Measurements from ENCODE around the gene BCAS3. TPM values are rescaled to one million over a fixed set of nuclear protein-coding genes. Genes with fewer than 3 reads are reported as not detected.
"Not testable (repeated sequence)": the region's sequence is repeated elsewhere in the genome, so short reads cannot be mapped to it uniquely, and the experiment has no call there.

The BCAS3 gene
- total RNA-seq, 4 donors from 2014 or later: 18.2 to 60.6 (median 23.4) TPM

DNA sequence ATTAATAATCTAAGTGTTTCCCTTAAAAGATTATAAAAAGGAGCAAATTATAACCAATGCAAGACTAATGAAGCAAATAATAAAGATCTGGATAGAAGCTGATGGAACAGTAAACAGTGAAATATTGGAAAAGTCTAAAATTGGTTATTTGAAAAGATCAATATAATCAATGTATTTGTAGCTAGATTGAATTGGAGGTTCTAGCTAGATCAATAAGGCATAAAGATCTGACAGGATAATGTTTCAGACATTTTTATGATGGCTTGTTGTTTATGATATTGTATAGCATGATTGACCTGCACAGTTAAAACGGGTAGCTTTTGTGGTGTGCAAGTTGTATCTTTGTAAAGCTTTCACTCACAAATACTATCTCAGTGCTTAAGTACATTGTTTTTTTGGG is 245.3 kb downstream of the BCAS3 start:
- H3K27ac ChIP-seq: no peak overlapping the region
- no peak overlapping the region for H3K4me3 ChIP-seq
- no peaks in the 10 kb centered on the region for H3K27me3 ChIP-seq
- H3K9me3 ChIP-seq: no peaks in the 10 kb centered on the region
- TF ChIP-seq, protein P1, sequence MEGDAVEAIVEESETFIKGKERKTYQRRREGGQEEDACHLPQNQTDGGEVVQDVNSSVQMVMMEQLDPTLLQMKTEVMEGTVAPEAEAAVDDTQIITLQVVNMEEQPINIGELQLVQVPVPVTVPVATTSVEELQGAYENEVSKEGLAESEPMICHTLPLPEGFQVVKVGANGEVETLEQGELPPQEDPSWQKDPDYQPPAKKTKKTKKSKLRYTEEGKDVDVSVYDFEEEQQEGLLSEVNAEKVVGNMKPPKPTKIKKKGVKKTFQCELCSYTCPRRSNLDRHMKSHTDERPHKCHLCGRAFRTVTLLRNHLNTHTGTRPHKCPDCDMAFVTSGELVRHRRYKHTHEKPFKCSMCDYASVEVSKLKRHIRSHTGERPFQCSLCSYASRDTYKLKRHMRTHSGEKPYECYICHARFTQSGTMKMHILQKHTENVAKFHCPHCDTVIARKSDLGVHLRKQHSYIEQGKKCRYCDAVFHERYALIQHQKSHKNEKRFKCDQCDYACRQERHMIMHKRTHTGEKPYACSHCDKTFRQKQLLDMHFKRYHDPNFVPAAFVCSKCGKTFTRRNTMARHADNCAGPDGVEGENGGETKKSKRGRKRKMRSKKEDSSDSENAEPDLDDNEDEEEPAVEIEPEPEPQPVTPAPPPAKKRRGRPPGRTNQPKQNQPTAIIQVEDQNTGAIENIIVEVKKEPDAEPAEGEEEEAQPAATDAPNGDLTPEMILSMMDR (IDR thresholded peaks at IDR 0.05 in 4 of 5, conservative IDR thresholded peaks at IDR 0.05 in 1 of 5): no peak
- no peak for TF ChIP-seq POLR2A (IDR thresholded peaks at IDR 0.05)
- no peak for ATAC-seq
- DNase-seq: no peak
- H3K36me3 ChIP-seq: no peaks in the 10 kb centered on the region
- no peaks in the 10 kb centered on the region for H3K4me1 ChIP-seq
- intact Hi-C loops (cut with DNase I; ENCODE audit: low total_unique reads): no loop called here
- in situ Hi-C loops (cut with MboI; ENCODE audit: low sequenced_read_pairs in 4 of 4): no loop called here

DNA sequence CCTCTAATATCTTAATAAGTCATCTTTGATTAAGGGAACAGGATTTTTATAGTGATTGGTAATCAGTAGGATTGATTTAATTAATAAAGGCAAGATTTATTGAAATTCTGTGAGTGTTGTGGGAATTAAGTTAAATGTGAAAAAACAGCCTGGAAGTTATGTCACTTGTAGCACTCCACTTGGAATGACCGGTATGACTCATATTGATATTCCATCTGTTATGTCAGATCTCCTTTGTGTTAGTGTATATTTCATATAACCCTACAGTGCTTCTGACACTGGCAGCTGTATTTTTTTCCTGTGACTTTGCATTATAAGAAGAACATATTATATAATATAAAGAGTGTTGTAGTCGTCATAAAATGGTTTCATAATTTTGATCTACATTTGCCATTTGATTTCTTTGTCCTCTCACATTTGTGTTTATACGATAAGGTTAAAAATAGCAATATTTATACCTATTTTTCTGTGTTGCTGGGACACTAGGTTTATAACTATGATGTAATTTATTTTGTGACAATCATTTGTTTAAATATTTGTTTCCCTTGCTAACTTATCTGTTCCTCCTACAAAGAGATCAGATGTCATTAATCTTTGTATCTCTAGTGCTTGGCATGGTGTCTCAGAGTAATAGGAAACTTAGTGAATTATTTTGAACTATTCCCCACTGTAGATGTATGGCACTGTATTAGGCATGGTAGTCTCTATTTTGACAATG is 249.0 kb downstream of the BCAS3 start:
- intact Hi-C loops (cut with DNase I; ENCODE audit: low total_unique reads) (no loop called here), in situ Hi-C loops (cut with MboI; ENCODE audit: low sequenced_read_pairs in 4 of 4) (no loop called here)
- no peak for TF ChIP-seq POLR2A (IDR thresholded peaks at IDR 0.05)
- TF ChIP-seq, protein P1 (IDR thresholded peaks at IDR 0.05 in 4 of 5, conservative IDR thresholded peaks at IDR 0.05 in 1 of 5): no peak
- H3K27me3 ChIP-seq: no peaks in the 10 kb centered on the region
- H3K9me3 ChIP-seq: no peaks in the 10 kb centered on the region
- DNase-seq: no peak
- ATAC-seq: no peak
- no peak overlapping the region for H3K27ac ChIP-seq
- H3K4me3 ChIP-seq: no peak overlapping the region
- H3K36me3 ChIP-seq: no peaks in the 10 kb centered on the region
- no peaks in the 10 kb centered on the region for H3K4me1 ChIP-seq

DNA sequence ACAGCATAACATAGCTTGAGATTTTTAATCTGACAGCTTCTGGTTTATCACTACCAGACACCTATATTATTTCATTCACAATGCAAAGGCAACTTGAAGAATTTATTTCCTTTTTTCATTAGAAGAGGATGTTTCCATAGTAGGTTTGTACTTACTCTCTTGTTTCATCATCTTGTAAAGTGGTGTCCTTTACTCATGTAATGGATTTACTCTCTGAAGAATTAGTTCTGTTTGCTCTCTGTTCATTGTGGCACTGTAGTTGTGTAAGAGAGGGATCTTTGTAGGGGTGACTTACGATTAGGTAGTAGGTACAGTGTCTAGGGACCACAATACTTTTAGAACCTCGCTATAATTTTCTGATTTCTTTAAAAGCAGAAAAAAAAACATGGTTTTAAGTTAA is 256.1 kb downstream of the BCAS3 start:
- ATAC-seq (no peak), DNase-seq (no peak)
- Histone ChIP-seq H3K27me3 (no peaks in the 10 kb centered on the region), H3K4me1 (no peaks in the 10 kb centered on the region), H3K36me3 (no peaks in the 10 kb centered on the region), H3K4me3 (no peak overlapping the region), H3K9me3 (no peaks in the 10 kb centered on the region), H3K27ac (no peak overlapping the region)
- intact Hi-C loops (cut with DNase I; ENCODE audit: low total_unique reads): no loop called here
- in situ Hi-C loops (cut with MboI; ENCODE audit: low sequenced_read_pairs in 4 of 4): no loop called here
- TF ChIP-seq POLR2A (IDR thresholded peaks at IDR 0.05): no peak
- TF ChIP-seq, protein P1 (IDR thresholded peaks at IDR 0.05 in 4 of 5, conservative IDR thresholded peaks at IDR 0.05 in 1 of 5): no peak

DNA sequence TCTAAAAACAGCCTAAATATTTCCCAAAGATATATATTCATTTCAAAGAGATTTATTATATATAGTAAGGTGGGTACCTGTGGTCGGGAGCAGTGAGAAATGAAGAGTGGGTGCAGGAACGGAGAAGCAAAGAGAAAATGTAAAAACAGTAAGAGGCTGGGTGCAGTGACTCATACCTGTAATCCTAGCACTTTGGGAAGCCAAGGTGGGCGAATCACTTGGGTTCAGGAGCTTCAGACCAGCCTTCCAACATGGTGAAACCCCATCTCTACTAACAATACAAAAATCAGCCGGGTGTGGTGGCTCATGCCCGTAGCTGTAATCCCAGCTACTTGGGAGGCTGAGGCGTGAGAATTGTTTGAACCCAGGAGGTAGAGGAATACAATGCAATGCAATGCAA is 257.1 kb downstream of the BCAS3 start:
- no peaks in the 10 kb centered on the region for H3K9me3 ChIP-seq
- no peak for DNase-seq
- in situ Hi-C loops (cut with MboI; ENCODE audit: low sequenced_read_pairs in 4 of 4): no loop called here
- ATAC-seq: no peak
- H3K36me3 ChIP-seq: no peaks in the 10 kb centered on the region
- H3K27ac ChIP-seq: no peak overlapping the region
- TF ChIP-seq POLR2A (IDR thresholded peaks at IDR 0.05): no peak
- TF ChIP-seq, protein P1 (IDR thresholded peaks at IDR 0.05 in 4 of 5, conservative IDR thresholded peaks at IDR 0.05 in 1 of 5): no peak
- intact Hi-C loops (cut with DNase I; ENCODE audit: low total_unique reads): no loop called here
- no peaks in the 10 kb centered on the region for H3K4me1 ChIP-seq
- H3K4me3 ChIP-seq: no peak overlapping the region
- no peaks in the 10 kb centered on the region for H3K27me3 ChIP-seq

DNA sequence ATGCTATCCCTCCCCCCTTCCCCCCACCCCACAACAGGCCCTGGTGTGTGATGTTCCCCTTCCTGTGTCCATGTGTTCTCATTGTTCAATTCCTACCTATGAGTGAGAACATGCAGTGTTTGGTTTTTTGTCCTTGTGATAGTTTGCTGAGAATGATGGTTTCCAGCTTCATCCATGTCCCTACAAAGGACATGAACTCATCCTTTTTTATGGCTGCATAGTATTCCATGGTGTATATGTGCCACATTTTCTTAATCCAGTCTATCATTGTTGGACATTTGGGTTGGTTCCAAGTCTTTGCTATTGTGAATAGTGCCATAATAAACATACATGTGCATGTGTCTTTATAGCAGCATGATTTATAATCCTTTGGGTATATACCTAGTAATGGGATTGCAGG is 258.3 kb downstream of the BCAS3 start:
- H3K9me3 ChIP-seq; DNase-seq; H3K4me1 ChIP-seq; H3K4me3 ChIP-seq; ATAC-seq; H3K27ac ChIP-seq; H3K36me3 ChIP-seq; intact Hi-C loops (cut with DNase I; ENCODE audit: low total_unique reads); in situ Hi-C loops (cut with MboI; ENCODE audit: low sequenced_read_pairs in 4 of 4); H3K27me3 ChIP-seq: not testable (repeated sequence)
